Femur (tissue), 1 donor: ENCODE measurements around the gene ST7.
A peak's percentile ranks its signal among the peaks of the same experiment; 100 is the strongest.

ENCODE experiments used
- DNase-seq: peaks from one replicate; pipeline ENCODE4 v3.0.0-alpha.2; 2017

ST7 gene

DNA sequence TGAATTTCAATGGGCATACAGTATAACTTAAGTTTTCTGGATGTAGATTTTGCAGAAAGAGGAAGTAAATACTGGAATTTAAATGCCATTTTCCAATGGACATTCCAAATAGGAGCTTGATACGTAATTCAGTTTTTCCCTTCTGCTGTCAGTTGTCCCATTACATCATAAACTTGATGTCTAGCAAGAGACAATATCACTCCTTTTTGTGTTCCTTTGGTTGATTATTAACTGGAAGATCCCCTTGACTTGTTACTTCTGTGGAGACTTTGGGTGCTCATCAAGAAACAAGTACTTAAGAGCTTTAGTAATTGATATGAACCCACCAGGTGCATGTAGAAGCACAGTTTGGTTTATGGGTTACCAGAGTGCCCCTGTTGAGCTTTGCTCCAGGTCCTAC is 116.1 kb downstream of the ST7 start:
- DNase-seq = no peak

DNA sequence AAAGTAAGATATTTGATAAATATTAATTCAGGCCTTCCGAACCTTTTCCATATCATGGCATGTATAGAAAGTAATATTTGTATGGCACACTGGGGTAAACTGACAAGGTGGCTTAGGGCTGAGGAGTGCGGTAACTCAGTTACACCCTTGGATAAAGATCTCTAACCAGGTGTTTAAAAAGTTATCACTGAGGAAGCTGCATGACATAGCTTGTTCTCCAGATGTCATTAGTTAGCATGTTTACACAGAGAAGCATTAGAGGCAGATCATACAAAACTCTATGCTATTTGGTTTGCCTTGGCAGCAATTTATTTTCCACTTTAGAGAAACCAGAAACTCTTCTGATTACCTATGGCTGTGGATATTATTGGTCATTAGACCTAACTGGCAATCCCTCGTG is 118.2 kb downstream of the ST7 start:
- no peak for DNase-seq

DNA sequence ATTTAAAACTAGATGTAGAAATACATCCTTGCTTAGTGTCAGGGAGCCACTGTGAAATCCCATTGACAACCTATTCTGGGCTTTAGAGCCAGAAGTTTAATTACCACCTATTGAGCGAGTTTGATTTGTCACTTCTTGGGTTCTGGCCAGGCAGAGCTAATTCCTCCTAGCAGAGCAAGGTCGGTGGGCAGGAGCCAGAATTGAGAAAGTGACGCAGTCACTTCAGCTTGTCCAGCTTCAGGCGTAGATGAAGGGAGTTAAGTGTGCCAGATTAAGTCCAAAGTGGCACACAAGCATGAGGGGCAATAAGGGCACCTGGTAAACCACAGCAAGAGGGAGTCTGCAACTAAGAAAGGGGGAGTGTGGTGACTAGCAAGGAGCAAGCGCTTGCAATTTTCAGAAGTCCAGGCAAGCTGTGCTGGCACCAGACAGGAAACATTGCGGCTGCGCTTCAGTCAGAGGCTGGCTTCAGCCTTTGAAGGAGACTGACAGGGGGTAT is 119.4 kb downstream of the ST7 start:
- peak; percentile 64 for DNase-seq

DNA sequence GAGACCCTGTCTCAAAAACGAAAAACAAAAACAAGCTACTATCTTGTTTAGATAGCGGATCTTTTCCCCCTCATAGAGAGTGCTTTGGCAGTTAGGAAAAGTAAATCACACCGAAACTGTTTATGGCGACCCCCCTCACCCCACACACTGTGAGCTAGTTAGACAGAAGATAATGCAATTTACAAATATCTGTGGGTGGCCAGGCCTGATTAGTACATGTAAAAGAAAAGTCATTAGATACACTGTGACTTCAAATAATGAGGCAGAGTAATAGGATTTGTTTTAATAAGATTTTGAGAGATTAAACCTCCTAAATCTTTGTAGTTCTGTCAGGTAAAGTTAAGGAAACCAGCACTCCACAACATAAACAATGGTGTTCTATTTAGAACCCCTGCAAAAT is 121.1 kb downstream of the ST7 start:
- no peak for DNase-seq

DNA sequence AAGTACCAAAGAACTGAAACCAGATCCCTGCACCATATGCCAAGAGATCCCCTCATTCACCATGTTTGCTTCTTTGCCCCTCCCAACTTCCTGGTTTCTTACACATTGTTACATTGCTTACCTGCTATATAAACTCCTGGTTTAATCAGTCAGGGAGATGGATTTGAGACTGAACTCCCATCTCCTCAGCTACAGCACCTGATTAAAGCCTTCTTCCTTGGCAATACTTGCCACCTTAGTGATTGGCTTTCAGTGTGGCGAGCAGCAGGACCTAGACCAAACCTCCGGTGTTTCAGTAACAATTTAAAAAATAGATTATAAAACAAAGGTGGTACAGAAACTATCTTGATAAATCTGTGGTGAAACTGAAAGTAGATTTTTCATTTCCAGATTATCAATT is 122.6 kb downstream of the ST7 start:
- no peak for DNase-seq

DNA sequence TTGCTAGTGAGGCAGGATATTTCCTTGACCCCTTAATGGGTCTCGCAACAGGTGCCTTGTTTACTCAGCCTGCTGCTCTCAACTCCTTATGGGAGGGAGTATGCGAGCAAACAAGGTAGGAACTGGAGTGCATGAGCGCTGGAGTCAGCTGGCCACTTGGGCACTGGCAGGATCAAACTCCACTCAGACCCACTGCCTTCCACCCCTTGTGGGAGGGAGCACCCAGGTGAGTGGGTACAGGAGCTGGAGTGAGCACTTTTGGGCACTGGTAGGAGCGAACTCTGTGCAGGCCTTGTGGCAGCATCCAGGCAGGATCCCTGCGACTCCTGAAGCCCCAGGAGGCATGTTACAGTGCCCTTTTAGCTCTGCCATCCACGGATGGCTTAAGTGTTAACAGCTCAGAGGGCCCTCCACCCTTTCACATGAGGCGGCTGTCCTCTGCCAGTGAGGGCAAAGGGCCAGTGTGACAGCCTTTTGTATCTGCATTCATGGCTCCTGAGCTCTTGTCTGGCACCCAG is 123.2 kb downstream of the ST7 start:
- DNase-seq = no peak

DNA sequence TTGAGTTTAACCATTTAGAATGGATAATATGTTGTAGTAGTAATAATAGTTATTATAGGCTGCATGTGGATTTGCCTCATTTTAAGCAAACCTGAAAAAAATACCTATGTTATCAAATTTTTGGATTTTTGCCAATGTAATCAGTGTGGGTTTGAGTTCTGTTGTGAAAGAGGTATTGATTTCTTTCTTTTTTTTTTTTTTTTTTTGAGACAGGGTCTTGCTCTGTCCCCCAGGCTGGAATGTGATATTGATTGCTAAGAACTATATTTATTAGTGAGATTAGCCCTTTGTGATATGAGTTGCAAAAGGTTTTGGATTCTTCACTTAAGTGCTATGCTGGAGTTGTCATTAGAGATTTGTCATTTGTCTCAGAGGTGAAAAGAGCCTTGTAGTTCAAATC is 124.4 kb downstream of the ST7 start:
- DNase-seq = no peak

DNA sequence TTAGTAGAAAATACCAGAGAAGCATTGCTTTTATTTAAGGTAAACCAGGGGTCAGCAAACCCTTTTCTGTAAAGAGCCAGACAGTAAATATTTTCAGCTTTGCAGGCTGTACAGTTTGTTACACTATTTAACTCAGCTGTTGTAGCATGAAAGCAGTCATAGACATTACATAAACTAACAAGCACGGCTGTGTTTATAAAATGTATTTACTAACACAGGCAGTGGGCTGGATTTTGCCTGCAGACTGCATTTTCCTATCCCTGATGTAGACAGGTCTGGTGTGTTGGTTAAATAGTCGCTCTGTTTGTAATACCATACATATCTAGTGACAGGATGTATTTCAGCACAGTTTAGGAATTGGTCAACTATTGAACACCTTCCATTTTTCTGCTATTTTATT is 129.3 kb downstream of the ST7 start:
- DNase-seq = no peak

DNA sequence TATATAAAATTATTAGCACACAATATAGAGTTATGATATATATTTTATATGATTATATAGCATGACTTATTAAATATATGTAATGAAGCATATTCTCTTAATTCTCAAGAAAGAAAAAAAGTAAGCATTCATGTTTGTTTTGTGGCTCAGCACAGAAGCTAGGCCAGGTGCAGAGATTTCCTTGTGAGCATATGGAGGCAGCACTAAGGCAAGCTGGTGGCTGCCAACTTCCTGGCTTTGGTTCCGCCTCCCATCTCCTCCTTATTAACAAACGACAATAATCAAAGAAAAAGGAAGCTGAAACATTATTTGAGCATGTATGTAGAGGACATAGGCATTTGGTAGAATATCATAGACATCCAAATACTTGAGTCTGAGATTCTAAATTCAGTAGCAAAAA is 130.3 kb downstream of the ST7 start:
- no peak for DNase-seq

DNA sequence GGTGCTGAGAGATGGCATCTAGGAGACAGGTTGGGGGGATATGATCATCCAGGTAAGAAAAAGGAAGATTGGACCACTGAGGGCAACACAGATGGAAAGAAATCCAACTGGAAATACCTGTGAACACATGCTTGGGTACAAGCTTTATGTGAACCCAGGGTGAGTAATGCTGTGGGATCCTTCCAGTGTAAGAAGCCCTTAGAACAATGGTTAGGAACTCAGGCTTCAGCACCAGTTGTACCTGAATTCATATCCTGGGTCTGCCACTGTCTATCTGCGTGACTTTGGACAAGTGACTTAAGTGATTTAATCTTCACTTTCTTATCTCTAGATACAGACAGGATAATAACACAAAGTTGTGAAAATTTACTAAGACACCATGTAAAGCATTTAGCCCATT is 131.0 kb downstream of the ST7 start:
- DNase-seq = no peak

DNA sequence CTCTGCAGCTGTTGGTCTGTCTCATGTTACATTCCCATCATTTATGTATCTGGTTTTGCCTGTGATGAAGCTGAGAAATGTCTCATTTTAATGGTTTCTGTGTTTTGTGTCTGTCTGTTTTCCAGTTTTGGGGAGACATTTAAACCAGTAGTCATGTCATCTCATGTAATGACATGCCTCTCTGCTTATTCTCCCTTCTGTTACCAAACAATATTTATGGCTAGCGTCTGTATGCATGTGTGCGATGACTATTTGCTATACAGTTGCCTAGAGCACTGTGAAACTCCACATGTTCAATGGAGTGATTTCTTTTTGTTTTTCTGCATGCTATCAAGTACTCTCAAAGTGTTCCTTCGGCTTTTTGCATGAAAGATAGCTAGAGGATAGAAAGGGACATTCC is 132.0 kb downstream of the ST7 start:
- no peak for DNase-seq

DNA sequence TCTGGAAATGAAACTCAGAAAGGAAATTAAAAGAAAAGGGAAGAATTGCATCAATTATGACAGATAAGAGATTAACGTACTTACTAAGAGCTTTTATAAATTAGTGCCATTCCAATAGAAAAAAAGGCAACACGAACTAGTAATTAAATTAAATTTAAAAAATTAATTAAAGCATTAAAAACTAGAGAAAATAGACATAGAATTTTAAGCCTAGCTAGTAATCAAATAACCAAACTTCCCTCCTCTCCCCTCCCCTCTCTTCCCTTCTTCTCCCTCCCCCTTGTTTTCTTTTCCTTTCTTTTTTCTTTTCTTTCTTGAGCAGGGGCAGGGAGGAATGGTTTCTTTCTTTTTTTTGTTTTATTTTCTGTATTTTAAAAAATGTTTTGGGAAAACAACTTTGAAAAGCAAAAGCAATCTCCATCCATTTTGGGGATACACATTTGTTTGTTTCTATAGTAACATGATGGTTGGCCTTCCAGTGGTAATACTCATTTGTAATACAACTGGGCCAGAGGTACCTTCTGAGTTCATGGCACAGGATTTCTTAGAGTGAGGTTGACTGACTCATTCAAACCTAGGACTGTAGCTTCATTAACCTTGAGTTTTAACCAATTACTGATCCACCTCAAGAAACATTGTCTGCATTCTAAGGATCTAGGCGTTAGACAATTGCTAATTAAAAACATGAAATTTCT is 132.6 kb downstream of the ST7 start:
- DNase-seq = no peak

DNA sequence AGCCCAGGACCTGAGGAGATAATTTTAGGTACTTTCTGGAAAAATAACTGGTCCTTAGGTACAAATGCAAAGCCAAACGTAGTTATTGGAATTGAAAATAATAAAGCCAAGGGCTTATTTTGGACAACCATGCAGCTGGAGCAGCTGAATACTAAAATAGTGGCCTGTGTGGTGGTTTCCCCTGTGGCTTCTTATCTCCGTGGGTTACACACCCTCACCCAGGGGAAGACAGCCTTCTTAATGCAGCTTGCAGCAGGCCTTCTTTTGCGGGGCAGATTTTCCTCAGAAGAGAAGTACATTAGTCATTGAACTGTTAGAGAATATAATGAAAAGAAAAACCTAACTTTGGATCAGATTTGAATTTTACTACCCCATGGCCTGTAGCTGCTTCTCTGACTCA is 133.5 kb downstream of the ST7 start:
- no peak for DNase-seq

DNA sequence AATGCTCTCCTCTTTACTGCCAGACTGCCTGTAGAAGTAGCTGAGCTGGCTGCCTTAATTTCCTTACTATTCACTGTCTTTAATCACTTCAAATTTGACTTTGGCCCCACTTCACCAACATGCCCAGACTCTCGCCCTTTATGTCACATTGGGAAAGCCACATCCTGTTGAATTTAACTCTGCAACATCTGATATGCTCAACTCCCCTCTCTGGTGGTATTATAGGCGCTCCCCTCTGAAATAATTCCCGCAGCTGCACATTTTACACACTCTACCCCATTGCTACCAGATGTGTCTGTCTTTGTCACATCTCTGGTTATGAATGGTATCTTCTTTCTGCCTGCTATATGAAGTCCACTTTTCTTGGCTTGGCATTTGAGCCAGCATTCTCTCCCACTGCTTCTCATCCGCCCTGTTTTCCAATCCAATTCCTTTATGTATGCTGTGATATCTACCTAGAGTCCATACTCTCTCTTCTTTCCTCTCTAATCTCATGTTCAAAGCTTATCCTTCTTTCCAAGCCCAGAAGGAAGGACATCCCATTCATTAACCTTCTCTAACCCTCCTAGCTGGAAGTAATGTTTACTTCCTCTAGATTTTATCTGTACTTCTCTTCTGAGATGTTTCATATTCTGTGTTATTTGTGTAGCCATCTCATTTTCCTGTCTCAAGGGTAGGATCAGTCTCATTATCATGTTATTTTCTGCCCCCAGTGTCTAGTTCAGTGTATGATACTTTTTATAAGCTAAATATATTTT is 134.5 kb downstream of the ST7 start:
- no peak for DNase-seq

DNA sequence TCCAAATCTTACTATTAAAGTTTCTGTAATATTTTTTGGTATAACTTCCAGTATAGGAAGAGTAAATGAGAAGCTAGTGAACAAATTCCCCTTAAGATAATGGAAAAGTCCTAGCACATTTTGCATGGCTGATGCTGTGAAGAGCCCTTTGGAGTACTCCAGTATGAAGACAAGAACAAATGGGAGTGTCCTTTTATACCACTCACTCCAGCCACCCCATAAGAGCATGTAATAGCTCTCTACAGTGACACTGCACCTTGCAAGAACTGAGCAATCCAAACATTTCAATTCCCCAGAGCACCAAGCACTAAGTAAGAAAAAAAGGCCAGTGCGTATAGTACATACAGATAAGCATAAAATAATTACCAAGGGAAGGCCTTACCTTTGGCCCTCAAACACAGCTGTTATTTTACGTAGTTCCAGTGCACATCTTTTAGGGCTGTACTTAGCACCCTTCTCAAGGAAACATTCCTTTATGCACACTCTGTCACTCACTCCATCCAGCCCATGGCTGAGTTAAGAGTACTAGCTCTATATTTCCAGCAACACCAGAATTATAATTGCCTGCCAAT is 135.4 kb downstream of the ST7 start:
- DNase-seq = no peak

DNA sequence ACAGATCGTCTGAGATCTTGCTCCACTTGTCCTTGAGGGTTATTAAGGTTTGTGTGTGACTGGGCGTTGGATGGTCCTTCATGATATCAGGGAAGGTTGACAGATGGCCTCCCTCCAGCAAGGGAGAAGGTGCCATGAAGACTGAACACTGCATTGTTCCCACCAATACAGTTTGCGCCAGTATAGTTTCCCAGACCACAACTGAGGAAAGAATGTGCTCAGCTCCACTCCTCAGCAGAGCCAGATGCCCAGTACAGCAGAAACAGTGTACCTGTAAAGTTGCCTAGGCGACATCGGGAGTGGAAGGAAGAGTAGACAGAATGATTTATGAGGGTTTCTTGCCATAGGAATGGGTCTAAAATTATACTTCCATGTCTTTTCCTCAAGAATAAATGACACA is 137.5 kb downstream of the ST7 start:
- DNase-seq = no peak

DNA sequence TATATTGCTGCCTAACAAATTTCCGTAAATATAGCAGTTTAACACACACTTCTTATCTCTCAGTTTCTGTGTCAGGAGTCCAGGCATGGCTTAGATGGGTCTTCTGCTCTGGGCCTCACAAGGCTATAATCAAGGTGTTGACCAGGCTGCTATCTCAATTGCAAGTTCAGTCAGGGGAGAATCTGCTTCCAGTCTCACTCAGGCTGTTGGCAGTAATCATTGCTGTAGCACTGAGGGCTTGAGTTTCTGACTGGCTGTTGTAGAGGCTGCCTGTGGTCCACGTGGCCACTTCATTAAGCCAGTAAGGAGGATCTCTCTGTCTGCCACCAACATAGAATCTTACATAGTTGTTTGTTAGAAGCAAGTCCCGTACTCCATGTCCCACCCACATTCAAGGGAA is 138.4 kb downstream of the ST7 start:
- no peak for DNase-seq

DNA sequence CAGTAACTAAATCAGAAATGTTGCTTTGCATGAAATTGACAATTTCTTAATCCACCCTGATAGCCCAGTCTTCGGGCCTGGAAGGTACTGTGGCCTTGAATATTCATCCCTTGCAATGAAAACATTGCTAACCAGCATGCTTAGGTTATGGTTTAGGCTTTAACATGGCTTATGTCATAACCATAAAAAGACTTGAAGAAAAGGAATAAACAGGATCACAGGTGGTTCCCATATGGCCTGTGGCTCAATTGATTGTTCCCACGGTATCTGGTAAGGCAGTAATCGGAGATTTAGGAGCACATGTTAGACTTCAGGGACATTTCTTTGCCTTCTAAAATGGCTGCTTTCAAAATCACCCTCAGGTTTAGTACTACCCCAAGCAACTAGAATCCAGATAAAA is 139.5 kb downstream of the ST7 start:
- no peak for DNase-seq

DNA sequence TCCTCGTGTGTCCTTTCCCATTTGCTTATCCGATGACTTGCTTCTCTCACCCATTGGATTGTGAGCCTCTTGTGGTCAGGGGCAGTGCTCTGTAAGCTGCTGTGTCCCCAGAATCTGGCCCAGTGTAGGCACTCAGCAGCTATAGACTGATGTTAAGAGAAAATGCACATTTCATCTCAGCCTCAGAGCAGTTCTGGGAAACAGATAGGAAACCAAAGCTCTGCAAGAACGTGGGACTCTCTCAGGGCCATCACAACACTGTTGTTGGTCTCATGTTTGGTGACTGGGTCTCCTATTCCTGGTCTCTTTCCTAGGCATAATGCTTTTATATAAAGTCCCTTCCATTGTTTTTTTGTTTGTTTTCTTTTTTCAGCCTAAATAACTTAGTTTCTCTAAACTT is 141.2 kb downstream of the ST7 start:
- no peak for DNase-seq

DNA sequence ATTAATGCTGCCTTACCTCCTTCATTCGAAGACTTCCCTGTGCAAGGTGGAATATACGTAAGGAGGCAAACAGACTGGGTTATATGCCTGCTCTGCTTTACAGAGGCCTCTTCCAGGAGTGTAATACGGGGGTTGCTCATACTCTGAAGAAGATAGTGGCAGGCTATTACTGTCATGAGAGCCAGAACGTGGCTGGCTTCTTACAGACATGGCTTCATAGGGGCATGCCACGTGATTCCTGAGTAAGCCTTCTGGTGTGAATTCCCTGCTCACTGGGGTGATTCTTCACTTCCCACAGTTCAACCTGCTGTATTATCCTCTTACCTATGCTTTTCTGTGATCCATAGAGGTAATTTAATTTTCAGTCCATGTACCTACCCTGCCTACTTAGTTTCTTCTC is 141.8 kb downstream of the ST7 start:
- no peak for DNase-seq

DNA sequence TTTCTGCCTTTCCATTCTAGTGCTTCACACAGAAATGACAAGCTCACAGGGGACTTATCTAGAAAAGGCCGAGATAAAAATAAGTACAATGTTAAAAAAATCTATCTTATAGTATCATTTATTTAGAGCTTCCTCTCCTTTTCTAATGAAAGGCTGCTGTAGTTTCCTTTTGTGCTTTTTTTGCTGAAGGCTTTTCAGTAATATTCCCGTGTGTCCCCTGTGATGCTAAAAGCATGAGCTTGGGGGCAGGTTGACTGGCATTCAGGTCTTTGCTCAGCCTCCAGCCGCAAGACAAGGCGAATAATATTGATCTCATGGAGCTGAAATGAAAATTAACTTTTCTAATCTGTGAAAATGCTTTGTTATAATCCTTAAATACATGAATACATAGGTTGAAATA is 143.0 kb downstream of the ST7 start:
- no peak for DNase-seq

DNA sequence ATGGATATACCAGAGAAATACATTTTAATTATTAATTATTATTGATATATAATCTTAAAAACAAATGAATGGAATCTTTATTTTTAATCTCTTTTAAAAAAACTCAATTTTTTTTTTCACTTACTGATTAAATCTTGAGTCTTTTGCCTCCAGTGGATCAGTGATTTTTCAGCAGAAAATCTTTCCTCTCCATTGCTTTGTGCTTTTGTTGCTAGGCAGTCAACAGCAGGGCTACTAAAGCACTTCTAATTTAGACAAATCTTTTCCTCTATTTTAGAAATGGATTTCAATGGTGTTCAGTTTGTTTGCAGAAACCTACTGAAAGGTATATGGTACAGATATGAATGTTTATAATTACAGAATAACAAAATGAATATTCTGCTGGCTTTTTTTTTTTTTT is 143.6 kb downstream of the ST7 start:
- no peak for DNase-seq

DNA sequence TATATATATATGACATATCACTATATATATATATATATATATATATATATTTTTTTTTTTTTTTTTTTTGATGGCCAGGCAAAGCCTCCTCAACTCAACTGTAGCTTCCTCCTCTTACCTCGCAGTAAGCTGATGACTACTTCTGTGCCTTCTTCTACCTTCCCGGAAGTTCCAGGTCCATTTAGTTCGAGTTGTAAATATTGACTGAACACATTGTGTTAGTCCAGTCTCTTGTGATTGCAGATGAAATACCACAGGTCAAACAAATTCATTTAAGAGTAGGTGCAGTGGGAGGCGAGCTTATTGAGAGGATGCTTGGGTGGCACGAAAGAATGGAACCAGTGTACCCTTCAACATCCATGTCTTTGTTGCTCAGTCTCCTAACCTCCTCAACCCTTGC is 144.6 kb downstream of the ST7 start:
- DNase-seq = no peak

DNA sequence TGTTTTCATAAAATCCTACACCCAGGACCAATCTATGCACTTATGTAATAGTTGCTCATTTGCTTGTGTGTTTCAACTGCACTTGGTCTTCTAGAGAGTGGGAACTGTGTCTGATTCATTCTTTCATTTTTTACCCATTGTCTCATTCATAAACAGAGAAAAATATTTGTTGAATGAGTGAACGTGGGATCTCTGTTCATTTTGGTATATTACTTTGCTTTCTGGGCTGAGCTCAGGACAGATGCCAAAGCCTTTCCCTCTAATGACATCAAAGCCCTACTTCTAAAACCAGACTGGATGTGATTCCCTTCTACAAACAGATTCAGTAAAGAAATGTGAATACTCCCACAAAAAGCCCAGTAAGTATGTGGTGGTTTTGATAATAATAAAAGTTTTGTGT is 145.2 kb downstream of the ST7 start:
- DNase-seq = no peak
